Omental fat pad (tissue), 4 donors: ENCODE data around the gene SORCS2. TPM values are rescaled to one million over a fixed set of nuclear protein-coding genes. Genes with fewer than 3 reads are reported as not detected.
A peak's percentile ranks its signal among the peaks of the same experiment; 100 is the strongest.
"Not testable (repeated sequence)": the region's sequence is repeated elsewhere in the genome, so short reads cannot be mapped to it uniquely, and the experiment has no call there.

ENCODE experiments used
- ATAC-seq: fragments of 150-250 bp; one replicate; pipeline ENCODE4 v1.9.1; 2016; ENCODE audit warnings: mild to moderate bottlenecking, moderate library complexity; ENCODE audit not compliant: low FRiP score
- DNase-seq: peaks from one replicate; pipeline ENCODE4 v3.0.0-alpha.2; 2019; ENCODE audit warnings: low spot score
- CTCF ChIP-seq, 3 donors: fragments of 450-650 bp; IDR thresholded peaks; one replicate each; pipeline ENCODE4 v1.5.1; 2016 to 2017; ENCODE audit warnings: antibody characterized with exemption in 3 of 3, mild to moderate bottlenecking in 3 of 3, moderate library complexity in 2 of 3
- total RNA-seq, 4 donors: library from RNA; depleted of rRNA; stranded (reverse); fragments of >200 nt; gene quantifications; one replicate each; pipeline ENCODE4 v1.1.0, GENCODE V29; 2016

SORCS2 gene
- total RNA-seq, 4 donors from 2014 or later, result 0.63 to 4.6 (median 1.2) TPM

DNA sequence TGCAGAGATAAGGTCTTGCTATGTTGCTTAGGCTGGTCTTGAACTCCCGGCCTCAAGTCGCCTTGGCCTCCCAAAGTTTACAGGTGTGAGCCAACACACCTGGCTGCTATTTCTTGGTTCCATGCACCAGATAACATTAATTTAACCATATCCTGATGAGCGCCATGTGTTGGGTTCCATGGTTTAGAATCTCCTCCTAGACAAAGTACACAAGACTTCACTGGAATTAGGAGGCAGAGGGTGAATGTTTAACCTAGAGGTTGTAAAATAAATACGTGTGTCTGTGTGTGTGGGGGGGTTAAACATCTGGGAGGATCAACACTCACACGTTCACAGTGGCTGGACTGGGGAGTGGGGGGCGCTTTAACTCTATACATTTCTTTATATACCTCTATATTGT is 32.4 kb upstream of the SORCS2 start:
- DNase-seq (no peak), ATAC-seq (no peak)
- TF ChIP-seq CTCF (IDR thresholded peaks at IDR 0.05), result no peak

DNA sequence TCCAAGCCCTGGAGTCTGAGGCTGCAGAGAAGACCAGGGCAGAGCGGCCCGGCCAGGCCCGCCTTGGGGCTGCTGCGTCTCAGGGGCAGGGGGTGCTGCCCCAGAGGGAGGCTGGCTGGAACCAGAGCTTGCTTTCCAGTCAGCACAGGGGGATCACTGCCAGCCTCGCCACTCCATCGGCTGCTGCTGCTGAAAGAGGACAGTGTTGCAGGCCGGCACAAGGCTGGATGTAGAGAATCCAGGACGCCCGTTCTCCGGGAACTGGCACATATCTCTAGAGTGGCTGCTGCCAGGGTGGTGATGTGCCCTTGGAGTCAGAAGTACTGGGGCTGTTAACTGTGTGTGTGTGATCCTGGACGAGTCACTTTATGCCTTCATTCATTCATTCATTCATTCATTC is 31.9 kb upstream of the SORCS2 start:
- no peak for ATAC-seq

DNA sequence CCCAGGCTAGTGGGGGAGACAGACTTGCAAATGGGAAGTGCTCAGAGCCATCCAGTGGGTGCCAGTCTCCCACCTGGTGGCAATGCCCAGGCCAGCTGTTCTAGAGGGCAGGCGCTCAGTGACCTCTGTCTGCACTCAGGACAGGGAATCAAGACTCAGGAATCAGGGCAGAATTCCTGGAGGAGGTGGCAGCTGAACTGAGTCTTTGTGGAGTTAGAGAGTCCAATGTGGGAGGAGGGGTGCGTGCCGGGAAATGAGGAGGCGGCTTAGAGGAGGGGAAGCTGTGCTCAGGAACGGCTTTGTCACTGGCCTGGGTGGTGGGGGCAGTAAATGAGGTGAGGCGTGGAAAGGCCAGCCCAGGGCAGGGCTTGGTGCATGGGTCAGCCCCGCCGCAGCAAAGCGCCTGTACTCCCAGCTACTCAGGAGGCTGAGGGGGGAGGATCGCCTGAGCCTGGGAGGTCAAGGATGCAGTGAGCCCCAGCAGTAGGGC is 31.3 kb upstream of the SORCS2 start:
- DNase-seq, result no peak
- TF ChIP-seq CTCF (IDR thresholded peaks at IDR 0.05), result no peak
- no peak for ATAC-seq

More for the DNA sequence above, 31.9 kb upstream of the SORCS2 start:
- no peak for DNase-seq
- no peak for TF ChIP-seq CTCF (IDR thresholded peaks at IDR 0.05)

GRCh38 chr4:7161721-7162214 is 30.6 kb upstream of the SORCS2 start:
- no peak for TF ChIP-seq CTCF (IDR thresholded peaks at IDR 0.05)
- DNase-seq (no peak), ATAC-seq (peak; percentile 66)

GRCh38 chr4:7165056-7165873 is 27.1 kb upstream of the SORCS2 start:
- not testable (repeated sequence) for ATAC-seq, DNase-seq

GRCh38 chr4:7165874-7166201 is 26.5 kb upstream of the SORCS2 start:
- no peak for DNase-seq
- no peak for TF ChIP-seq CTCF (IDR thresholded peaks at IDR 0.05)
- no peak for ATAC-seq

DNA sequence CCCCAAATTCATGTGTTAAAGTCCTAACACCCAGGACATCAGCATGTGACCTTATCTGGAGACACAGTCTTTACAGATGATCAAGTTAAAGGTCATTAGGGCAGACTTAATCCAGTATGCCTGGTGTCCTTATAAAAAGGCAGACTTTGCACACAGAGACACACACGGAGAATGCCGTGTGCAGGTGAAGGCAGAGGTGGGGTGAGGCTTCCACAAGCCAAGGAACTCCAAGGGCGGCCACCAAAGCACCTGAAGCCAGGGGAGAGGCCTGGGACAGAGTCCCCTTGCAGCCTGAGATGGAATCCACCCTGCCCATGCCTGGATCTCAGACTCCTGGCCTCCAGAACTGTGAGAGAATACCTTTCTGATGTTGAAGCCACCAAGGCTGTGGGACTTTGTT is 26.1 kb upstream of the SORCS2 start:
- TF ChIP-seq CTCF (IDR thresholded peaks at IDR 0.05), result no peak
- no peak for ATAC-seq
- no peak for DNase-seq
